HG03064 (cell line): ENCODE measurements around the gene KIF25.

Experiments used
- ATAC-seq: cut with Tn5 transposase; IDR thresholded peaks from one replicate; pipeline ENCODE4 v1.9.1; 2021; ENCODE audit warnings: low read depth; ENCODE audit not compliant: unreplicated experiment

The KIF25 gene

DNA sequence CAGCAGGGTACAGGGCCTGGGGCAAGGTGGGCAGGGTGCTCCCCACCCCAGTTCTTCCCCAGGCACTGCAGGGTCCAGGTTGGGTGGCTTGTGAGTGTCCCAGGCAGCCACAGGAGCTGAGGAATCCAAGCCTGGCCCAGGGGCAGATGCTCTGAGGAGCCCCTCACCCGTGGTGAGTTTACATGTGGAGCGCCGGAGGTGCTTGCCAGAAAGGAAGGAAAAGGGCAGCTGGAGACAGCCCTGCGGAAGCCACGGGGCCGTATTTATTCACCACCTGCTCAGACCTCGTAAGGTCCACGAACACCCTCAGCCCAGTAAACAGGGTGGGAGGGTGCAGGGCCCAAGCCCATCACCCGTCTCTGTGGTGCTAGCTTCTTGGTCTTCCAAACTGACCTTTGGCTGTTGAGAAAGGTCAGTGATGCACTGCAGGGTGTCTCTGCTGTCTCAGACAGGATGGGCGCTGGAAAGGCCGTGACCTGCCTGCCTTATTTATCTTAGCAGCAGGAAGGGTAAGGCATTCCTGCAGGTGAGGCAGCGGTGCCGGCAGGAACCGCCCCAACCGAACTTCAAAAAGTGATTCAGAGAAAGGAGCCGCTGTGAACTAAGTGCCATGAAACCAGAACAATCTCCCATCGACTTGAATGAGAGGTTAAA lies 85.5 kb downstream of the KIF25 start:
- ATAC-seq, result no peak

GRCh38 chr6:168083514-168083885 lies 86.0 kb downstream of the KIF25 start:
- no peak for ATAC-seq

- ATAC-seq, result no peak
Measured at GRCh38 chr6:168084465-168085160, 87.1 kb downstream of the KIF25 start.

DNA sequence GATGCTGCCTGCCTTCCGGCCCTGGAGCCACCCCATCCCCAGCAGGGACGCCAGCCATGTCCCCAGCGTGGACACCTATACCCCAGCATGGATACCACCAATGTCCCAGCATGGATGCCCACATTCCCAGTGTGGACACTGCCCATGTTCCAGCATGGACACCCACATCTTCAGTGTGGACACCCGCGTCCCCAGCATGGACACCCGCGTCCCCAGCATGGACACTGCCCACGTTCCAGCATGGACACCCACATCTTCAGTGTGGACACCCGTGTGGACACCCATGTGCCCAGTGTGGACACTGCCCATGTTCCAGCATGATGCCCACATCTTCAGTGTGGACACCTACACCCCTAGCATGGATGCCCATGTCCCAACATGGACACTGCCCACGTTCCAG lies 88.6 kb downstream of the KIF25 start:
- ATAC-seq, result no peak

GRCh38 chr6:168086616-168087015 lies 89.1 kb downstream of the KIF25 start:
- no peak for ATAC-seq

DNA sequence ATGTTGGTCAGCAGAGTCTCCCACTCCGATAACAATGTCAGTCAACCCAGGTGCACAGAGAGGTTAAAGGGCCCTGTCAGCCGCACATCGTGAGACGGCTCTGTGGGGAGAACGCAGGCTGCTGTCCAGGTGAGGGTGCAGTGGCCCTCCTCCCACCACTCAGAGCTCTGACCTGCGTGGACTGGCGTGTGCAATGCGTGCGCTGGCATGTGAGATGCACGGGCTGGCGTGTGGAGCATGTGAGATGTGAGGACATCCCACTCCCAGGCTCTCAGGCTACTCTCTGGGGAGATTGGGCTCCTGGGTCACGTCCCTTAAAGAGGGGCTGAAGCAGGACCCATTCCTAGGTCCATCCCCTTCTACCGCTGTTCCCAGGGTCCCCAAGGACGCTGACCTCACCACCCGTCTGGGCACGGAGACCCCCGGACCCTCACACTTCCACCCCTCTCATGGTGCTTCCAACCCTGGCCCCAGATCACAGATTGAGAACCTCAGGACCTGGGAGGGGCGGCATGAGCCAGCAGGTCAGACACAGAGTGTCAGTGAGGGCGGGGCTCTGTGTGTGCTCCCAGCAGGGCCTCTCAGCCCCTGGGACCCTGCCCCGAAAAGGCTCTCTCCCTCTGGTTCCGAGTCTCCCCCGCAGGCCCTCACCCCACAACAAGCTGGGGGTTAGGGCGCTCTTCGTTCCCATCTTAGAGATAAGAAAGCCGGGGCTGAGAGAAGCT lies 90.1 kb downstream of the KIF25 start:
- no peak for ATAC-seq

- ATAC-seq, result no peak
Measured at GRCh38 chr6:168088161-168089053, 90.9 kb downstream of the KIF25 start.

GRCh38 chr6:168089186-168090063 lies 92.0 kb downstream of the KIF25 start:
- no peak for ATAC-seq

DNA sequence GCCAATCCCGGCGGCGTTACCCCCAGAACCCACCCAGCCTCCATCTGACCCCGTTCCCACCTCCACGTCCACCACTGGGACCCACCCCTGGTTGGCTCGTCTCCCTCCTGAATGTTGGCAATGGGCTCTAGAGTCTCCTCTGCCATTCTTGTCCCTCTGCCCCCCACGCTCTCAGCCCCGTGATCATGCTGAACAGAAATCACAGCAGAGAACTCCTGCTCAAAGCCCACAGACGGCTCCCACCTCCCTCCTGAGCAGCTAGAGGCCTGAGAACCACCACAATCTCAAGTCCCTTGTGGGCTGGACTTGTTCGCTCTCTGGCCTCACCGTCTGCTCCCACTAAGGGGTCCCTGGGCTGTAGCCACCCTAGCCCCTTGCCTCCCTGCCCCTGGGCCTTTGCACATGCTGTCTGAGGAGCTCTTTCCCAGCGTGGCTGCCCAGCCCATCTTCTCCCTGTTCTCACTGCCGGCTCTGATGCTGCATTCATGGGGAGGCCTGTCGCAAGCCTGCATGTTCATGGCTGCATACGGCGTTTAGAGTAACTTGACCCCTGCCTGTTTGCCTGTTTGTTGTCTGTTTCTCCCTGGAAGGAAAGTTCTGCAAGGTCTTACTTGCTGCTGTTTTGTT lies 92.7 kb downstream of the KIF25 start:
- ATAC-seq, result no peak

- no peak for ATAC-seq
Measured at GRCh38 chr6:168090706-168091105, 93.2 kb downstream of the KIF25 start.

DNA sequence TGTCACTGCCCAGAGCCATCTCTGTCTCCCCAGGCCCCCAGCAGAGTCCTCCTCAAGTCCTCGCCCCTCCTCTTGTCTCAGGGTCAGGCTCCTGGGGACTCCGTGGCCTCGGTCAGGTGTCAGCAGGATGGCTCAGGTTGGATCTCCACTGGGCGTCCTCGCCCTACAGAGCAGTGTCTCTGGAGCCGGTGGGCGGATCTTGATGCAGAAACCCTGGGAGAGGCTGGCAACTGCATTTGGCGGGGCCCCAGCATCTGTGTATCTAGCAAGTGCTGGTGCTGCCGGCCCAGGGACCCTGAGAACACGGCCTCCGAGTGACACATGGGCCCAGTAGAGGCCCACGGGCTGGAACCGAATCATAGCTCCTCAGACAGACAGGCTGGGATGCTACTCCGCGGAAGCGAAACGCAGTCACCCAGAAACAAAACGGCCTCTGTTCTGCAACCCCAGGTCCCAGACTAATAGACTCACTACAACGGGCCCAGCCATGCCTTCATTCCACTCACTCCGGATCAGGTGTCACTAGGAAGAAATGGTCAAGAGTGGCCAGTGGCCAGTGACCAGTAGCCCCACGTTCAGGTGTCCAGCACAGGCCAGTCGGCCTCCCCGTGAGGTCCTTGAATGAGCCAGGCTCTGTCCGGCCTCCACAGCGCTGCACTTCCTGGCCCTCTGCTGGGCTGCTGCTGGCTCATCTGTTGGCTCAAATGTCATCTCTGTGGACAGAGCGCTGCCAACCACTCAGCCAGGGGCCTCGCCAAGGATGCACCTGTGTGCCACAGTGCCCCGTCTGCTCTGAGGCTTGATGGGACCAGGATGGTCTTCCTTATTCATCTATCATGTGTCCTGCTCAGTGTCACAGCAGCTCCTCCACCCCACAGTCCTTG lies 94.2 kb downstream of the KIF25 start:
- no peak for ATAC-seq

DNA sequence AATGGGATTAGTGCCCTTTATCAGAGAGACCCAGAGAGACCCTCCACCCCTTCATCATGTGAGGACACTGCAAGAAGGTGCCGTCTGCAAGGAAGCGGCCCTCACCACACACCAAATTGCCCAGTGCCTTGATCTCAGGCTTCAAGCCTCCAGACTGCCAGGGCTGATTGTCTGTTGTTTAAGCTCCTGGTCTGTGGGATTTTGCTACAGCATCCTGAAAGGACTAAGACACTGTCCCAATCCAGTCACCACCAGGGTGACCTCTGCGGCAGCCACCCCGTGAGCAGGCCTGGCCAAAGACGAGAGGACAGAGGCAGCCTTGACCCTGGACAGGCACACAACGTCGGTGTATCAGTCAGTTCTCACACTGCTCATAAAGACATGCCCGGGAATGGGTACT lies 95.1 kb downstream of the KIF25 start:
- ATAC-seq, result no peak

DNA sequence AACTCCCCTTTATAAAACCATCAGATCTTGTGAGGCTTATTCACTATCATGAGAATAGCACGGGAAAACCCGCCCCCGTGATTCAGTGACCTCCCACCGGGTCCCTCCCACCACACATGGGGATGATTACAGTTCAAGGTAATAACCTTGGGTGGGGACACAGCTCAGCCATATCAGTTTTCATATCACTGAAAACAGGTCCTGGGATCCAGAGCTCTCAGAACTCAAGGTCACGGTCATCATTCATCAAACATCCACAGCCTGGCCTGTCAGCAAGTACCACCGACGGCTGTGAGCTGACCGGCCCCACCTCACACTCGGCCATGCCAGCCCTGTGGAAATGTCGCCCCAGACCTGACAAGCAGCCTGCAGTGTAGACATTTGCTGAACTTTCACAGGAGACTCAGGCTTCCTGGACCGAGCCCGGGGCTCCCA lies 95.6 kb downstream of the KIF25 start:
- no peak for ATAC-seq

GRCh38 chr6:168093634-168094033 lies 96.2 kb downstream of the KIF25 start:
- ATAC-seq, result no peak
